GM12878 (cell line): Measurements from ENCODE around the gene CSF1. TPM values are rescaled to one million over a fixed set of nuclear protein-coding genes. Genes with fewer than 3 reads are reported as not detected.

Experiments used
- ATAC-seq: fragments of 200-7000 bp; cut with Tn5 transposase; 3 replicates; pipeline ENCODE4 v1.9.1; 2020; ENCODE audit warnings: mild to moderate bottlenecking, moderate library complexity
- BruUV-seq: library from RNA; stranded (reverse); fragments of 400-500 nt; replicated peaks from 2 replicates; lab custom pipeline; 2021; lab: Mats Ljungman, UMichigan
- CTCF ChIA-PET: fragments of 300-600 bp; sonication (Branson Sonifier 250); formaldehyde crosslinking; extraction: SDS; loops from one replicate; lab custom pipeline; 2021; ENCODE audit warnings: inconsistent platforms; lab: Yijun Ruan, JAX
- POLR2A ChIA-PET: fragments of 350-600 bp; formaldehyde crosslinking; extraction: SDS; loops from one replicate; lab custom pipeline; 2021; ENCODE audit warnings: inconsistent platforms; lab: Charles Lee
- RAD21 ChIA-PET: fragments of 300-600 bp; sonication (Branson Sonifier 250); formaldehyde crosslinking; loops from one replicate; lab custom pipeline; 2023; ENCODE audit warnings: antibody characterized with exemption; ENCODE audit not compliant: unreplicated experiment; lab: Charles Lee
- SMC1A ChIA-PET: fragments of 300-600 bp; sonication (Branson Sonifier 250); formaldehyde crosslinking; loops from one replicate; lab custom pipeline; 2023; ENCODE audit not compliant: unreplicated experiment, uncharacterized antibody; lab: Charles Lee
- DNase-seq: peaks from one replicate; pipeline ENCODE4 v3.0.0-alpha.2; 2011; ENCODE audit warnings: low read depth, low spot score
- FAIRE-seq: peaks from 3 replicates; lab custom pipeline; 2011; peaks lifted over from hg19 to GRCh38; lab: Jason Lieb, UNC
- H2AFZ ChIP-seq: 2 replicates; pipeline ENCODE4 v1.6.0; 2011; ENCODE audit warnings: low read depth, low read length, control low read depth; ENCODE audit not compliant: control insufficient read depth
- H3K27ac ChIP-seq: 2 replicates; pipeline ENCODE4 v1.5.1; 2011; ENCODE audit warnings: control low read depth; ENCODE audit not compliant: control insufficient read depth, insufficient read depth
- H3K27me3 ChIP-seq, 2 experiments: replicated peaks in 1 of 2; 2 replicates each; pipeline versions ENCODE4 v1.6.0 to v1.6.1; 2011; ENCODE audit warnings: low read length in 1 of 2; ENCODE audit not compliant: control insufficient read depth in 2 of 2, insufficient read depth in 2 of 2
- H3K36me3 ChIP-seq, 2 experiments: 2 replicates each; pipeline ENCODE4 v1.5.1; 2011; ENCODE audit warnings: low read length in 1 of 2; ENCODE audit not compliant: control insufficient read depth in 2 of 2, insufficient read depth in 2 of 2
- H3K4me1 ChIP-seq: 2 replicates; pipeline ENCODE4 v1.6.1; 2011; ENCODE audit warnings: mild to moderate bottlenecking, low read length, moderate library complexity, mixed read lengths; ENCODE audit not compliant: control insufficient read depth, insufficient read depth
- H3K4me2 ChIP-seq: 2 replicates; pipeline ENCODE4 v1.6.0; 2011; ENCODE audit warnings: control low read depth; ENCODE audit not compliant: control insufficient read depth, insufficient read depth
- H3K4me3 ChIP-seq: fragments of 200-600 bp; sonication (generic); 2 replicates; pipeline ENCODE4 v1.5.1; 2016
- H3K79me2 ChIP-seq: 2 replicates; pipeline ENCODE4 v1.6.0; 2011; ENCODE audit warnings: low read length; ENCODE audit not compliant: control insufficient read depth, insufficient read depth
- H3K9ac ChIP-seq: 2 replicates; pipeline ENCODE4 v1.8.0; 2011; ENCODE audit warnings: low read length, control low read depth, mixed read lengths; ENCODE audit not compliant: control insufficient read depth, insufficient read depth
- H3K9me3 ChIP-seq: replicated peaks from 3 replicates; pipeline ENCODE4 v1.5.1; 2011; ENCODE audit warnings: mild to moderate bottlenecking, low read length; ENCODE audit not compliant: control insufficient read depth, insufficient read depth
- H4K20me1 ChIP-seq: 2 replicates; pipeline ENCODE4 v1.6.0; 2011; ENCODE audit not compliant: control insufficient read depth, insufficient read depth
- BCL3 ChIP-seq: IDR thresholded peaks from 2 replicates; pipeline ENCODE4 v1.6.1; 2011; ENCODE audit warnings: borderline replicate concordance, low read depth, mild to moderate bottlenecking, moderate library complexity, low read length; ENCODE audit not compliant: insufficient read depth, poor library complexity, severe bottlenecking
- CBX3 ChIP-seq: fragments of 200-600 bp; sonication (generic); IDR thresholded peaks from 2 replicates; pipeline ENCODE4 v1.6.1; 2016; ENCODE audit warnings: low read depth, borderline replicate concordance
- EED ChIP-seq: sonication (generic); IDR thresholded peaks from 2 replicates; pipeline ENCODE4 v1.6.1; 2016; ENCODE audit warnings: antibody characterized with exemption, low read depth
- FOS ChIP-seq: IDR thresholded peaks from 3 replicates; pipeline ENCODE4 v1.6.1; 2011; ENCODE audit warnings: borderline replicate concordance; ENCODE audit not compliant: insufficient read length; ENCODE audit errors: extremely low read depth
- MEF2A ChIP-seq: IDR thresholded peaks from 2 replicates; pipeline ENCODE4 v1.6.1; 2011; ENCODE audit warnings: low read depth, mild to moderate bottlenecking, low read length, moderate library complexity; ENCODE audit not compliant: insufficient read depth
- MEF2B ChIP-seq: fragments of 450-650 bp; IDR thresholded peaks from 2 replicates; pipeline ENCODE4 v1.6.1; 2018; ENCODE audit warnings: mild to moderate bottlenecking, moderate library complexity; ENCODE audit not compliant: partially characterized antibody, poor library complexity, severe bottlenecking
- NBN ChIP-seq: fragments of 450-650 bp; IDR thresholded peaks from 2 replicates; pipeline ENCODE4 v1.6.1; 2016
- NR2C2 ChIP-seq: IDR thresholded peaks from 2 replicates; pipeline ENCODE4 v1.6.1; 2011; ENCODE audit warnings: borderline replicate concordance, low read depth; ENCODE audit not compliant: control insufficient read depth, insufficient read length
- PAX5 ChIP-seq: IDR thresholded peaks from 2 replicates; pipeline ENCODE4 v1.6.1; 2011; ENCODE audit warnings: low read depth, low read length, borderline replicate concordance
- PKNOX1 ChIP-seq: fragments of 450-650 bp; IDR thresholded peaks from 2 replicates; pipeline ENCODE4 v1.6.1; 2016; ENCODE audit warnings: mild to moderate bottlenecking
- SMC3 ChIP-seq: IDR thresholded peaks from 2 replicates; pipeline ENCODE4 v1.6.1; 2011; ENCODE audit warnings: low read length, improper control_type of control experiment, borderline replicate concordance
- YY1 ChIP-seq: IDR thresholded peaks from 2 replicates; pipeline ENCODE4 v1.6.1; 2011; ENCODE audit warnings: low read depth, mild to moderate bottlenecking, low read length
- ZNF592 ChIP-seq: fragments of 450-650 bp; IDR thresholded peaks from 2 replicates; pipeline ENCODE4 v1.6.1; 2017; ENCODE audit warnings: mild to moderate bottlenecking, moderate library complexity
- WGBS: methylation state at CpG from one replicate; pipeline ENCODE4 v1.1.6; 2016; ENCODE audit warnings: low lambda C conversion rate; ENCODE audit not compliant: insufficient replicate concordance, insufficient coverage; ENCODE audit errors: missing lambda C conversion rate; 5-methylcytosine and 5-hydroxymethylcytosine counted together
- in situ Hi-C: fragments of 300-500 bp; cut with MboI; formaldehyde crosslinking; loops from 9 replicates; pipeline ENCODE4 v1.14.3; 2018; ENCODE audit warnings: mixed read lengths
- intact Hi-C: fragments of 100-400 bp; cut with micrococcal nuclease; formaldehyde crosslinking; loops from one replicate; pipeline ENCODE4 v1.14.2; 2022; ENCODE audit not compliant: unreplicated experiment
- polyA plus RNA-seq, 11 experiments: library from polyadenylated mRNA; depleted of rRNA in 4 of 11; unstranded in 6 of 11; stranded (reverse) in 5 of 11; fragments of >200 nt; fragmentation: Nextera tagmentation in 4 of 11; fragmentation: Illumina TruSeq in 1 of 11; extraction: Ambion mirVana in 4 of 11; extraction: Trizol in 1 of 11; gene quantifications; 1 replicate in 1 of 11; 2 replicates in 10 of 11; pipeline versions ENCODE4 v1.2.1 to v1.2.3, GENCODE V29; 2011 to 2016; ENCODE audit warnings: inconsistent platforms in 2 of 11, missing spikeins in 2 of 11, low read depth in 1 of 11
- total RNA-seq, 4 experiments: library from RNA; depleted of rRNA in 3 of 4; stranded (reverse); fragments of >200 nt in 3 of 4; fragmentation: Illumina TruSeq in 1 of 4; extraction: Trizol in 1 of 4; gene quantifications; 2 replicates each; pipeline versions ENCODE4 v1.2.1 to v1.2.3, GENCODE V29; 2013 to 2021

Gene CSF1
- total and polyA plus RNA-seq, 10 of the 15 experiments (the other 5 are each of a cell fraction or from before 2014, with no cell fraction given): 1.2 to 32.4 (median 13.0) TPM

- Histone ChIP-seq H3K9ac (no peak overlapping the region), H3K27ac (no peak overlapping the region), H3K4me1 (no peaks in the 10 kb centered on the region), H4K20me1 (no peaks in the 10 kb centered on the region; the same call in 1 of the 2 replicates), H3K9me3 (no peaks in the 10 kb centered on the region), H3K4me2 (no peak overlapping the region), H3K79me2 (no peaks in the 10 kb centered on the region), H3K4me3 (no peak overlapping the region), H3K36me3 (peaks cover 15 to 27% of the 10 kb centered on the region in 2 experiments)
- BruUV-seq: no TSS peak
- in situ Hi-C loops: no loop called here
- ChIA-PET SMC1A (interaction anchor here (2.2 kb wide), 1 partner anchor 59 kb away, joined by 7 read pairs; the partner anchor contains the start of gene AHCYL1), CTCF (interaction anchor here (1.1 to 2.0 kb wide), 2 partner anchors 59 to 148 kb away, joined by 3 to 9 read pairs; partner anchors contain the start of gene AHCYL1)
- ATAC-seq (no peak), FAIRE-seq (no peak)
- no peak for TF ChIP-seq CBX3
- no peak for TF ChIP-seq ZNF592
- TF ChIP-seq NR2C2: no peak
- no peak for TF ChIP-seq YY1
- TF ChIP-seq MEF2B: no peak
- no peak for TF ChIP-seq FOS
- TF ChIP-seq PKNOX1: no peak
- no peak for TF ChIP-seq NBN
- no peak for TF ChIP-seq EED
- TF ChIP-seq SMC3: no peak
- TF ChIP-seq PAX5: no peak
- TF ChIP-seq BCL3: no peak
- no peak for TF ChIP-seq MEF2A
- TF ChIP-seq, all 136 proteins: peak for 0
- intact Hi-C loops: no loop called here
- POLR2A ChIA-PET: interaction anchor here (1.1 kb wide), 1 partner anchor 8 kb away, joined by 3 read pairs; no protein-coding TSS in a partner anchor
- WGBS: 85% methylated on average over 8 of the region's 8 CpGs
- no peak overlapping the region for H2AFZ ChIP-seq
- no peak for DNase-seq
- no peaks in the 10 kb centered on the region for H3K27me3 ChIP-seq
- RAD21 ChIA-PET: interaction anchor here (1.7 kb wide), 1 partner anchor 76 kb away, joined by 3 read pairs; no protein-coding TSS in a partner anchor
These were observed 14.7 kb downstream of the CSF1 start for GRCh38 chr1:109925159-109925990.
